NCI-H524 treated with DMSO at 0.1 percent for 48 hours (cell line): Measurements from ENCODE around the gene PXT1.

Source experiments
- DNase-seq: peaks from one replicate; lab custom pipeline; 2025; lab: John Stamatoyannopoulos, UW

The PXT1 gene

DNA sequence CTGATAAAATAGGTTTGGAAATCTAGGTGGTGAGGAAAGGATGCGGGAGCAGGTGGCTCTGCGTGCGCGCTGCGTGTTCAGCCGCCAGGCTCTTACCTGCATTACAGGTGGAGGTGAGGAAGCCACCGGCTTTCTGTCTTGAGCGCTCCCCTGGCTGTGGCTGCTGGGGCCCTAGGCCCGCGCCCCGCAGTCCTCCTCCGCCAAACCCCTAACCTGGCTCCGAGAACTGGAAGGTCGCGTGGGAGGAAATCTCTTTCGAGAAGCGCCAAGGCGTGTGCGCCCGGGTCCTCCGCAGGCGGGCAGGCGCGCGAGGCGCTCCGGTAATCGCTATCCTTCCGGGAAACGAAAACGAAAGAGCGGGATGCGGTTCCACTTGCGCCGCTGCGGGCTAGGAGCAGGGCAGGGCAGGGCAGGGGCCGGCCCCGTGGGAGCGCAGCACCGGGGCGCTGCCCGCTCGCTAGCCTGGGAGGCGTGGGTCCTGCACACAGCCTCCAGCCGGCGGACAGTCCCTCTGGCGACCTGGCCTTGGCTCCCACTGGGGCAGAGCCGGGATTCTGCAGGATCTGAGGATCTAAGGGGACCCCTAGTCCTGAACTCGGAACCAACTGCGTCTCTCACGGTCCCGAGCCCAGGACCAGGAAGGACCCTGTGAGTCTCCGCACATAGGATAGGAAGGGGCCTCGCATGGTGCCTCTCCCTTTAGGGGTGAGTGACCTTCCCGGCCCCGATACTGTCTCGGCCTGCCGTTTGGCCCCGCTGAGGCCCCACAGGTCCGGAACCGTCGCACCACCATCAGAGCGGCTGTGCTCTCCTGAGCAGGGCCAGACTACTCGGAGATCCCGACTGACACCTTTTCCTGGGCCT, 55.0 kb downstream of the PXT1 start, which contains the start of gene ETV7:
Gene ETV7 (minus strand): TSS at position 230 of the 864 bp plus-strand sequence. CDS start 128 bp downstream, at position 102.
- DNase-seq, result no peak

DNA sequence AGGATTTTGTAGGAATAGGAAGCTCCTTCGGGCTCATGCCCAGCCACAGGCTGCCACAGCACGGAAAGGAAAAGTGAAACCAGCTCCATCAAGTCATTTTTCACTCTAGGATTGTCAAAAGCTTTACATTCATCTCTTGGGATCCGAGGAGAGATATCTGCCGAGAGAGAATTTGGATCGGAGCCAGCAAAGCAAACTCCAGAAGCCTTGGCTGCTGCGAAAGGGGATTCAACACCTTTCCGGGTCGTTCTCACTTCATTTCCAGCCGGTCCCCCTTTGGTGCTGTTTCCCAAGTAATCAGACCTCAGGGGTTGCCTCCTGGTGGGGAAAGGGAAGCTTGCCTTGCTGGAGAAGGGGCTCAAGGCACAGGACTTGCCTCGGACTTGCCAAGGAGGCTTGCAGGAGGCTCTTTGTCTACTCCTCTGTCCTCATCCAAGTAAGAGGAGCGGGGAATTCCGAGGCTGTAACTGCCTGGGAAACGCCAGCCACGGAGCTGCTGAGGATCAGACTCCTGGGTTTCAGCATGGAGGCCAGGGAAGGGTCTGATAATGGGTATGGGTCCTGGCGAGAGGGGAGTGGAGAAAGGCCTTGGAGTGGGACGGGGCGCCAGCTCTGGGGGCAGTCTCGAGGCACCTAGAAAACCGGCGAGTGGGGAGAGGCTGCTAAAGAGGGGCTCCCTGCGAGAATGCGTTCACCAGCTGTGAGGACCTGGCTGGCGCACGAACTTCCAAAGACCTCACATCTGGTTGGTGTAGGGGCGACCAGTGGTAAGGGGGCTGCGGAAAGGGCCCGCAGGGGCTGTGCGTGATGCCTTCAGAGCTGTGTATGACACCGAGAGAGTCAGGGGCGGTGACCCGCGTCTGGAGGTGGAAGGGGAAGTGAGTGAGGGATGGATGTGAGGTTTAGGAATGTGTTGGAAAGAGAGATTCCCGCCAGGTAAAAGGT, 55.9 kb downstream of the PXT1 start:
- DNase-seq, result no peak

DNA sequence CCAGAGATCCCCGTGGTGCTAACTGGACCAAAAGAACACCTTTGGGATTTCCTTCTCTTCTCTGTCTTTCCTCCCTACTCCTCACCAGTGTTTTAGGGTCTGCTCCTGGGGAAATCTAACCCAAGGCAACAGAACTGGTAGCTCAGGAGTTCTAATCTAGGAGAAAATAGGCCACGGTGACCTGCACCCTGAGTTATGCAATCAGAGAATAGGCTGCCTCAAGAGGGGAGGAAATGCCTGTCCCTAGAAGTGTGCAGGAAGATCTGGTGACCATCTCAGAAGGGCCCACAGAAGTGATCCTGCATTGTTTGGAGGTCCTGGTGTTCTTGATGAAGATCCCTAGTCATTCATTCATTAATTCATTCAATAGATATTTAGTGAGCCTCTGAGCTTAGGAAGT, 58.6 kb downstream of the PXT1 start:
- no peak for DNase-seq

DNA sequence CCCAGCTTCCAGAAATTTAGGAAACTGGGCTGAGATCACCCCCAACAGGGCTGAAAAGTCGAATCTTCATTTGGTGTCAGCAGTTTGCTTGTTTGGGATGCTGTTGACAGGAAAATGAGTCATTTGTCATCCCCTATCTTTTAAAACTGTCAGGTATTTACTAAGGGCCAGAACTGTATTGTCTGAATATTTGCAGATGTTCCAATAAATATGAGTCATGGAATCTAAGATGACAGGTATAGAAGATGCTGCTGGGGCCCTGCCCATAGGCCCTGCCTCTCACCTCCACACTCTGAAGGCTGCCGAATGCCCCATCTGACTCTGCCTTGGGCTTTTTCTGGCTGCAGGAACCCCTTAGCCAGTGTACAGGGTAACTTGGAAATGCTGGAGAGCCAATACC, 59.0 kb downstream of the PXT1 start:
- no peak for DNase-seq

DNA sequence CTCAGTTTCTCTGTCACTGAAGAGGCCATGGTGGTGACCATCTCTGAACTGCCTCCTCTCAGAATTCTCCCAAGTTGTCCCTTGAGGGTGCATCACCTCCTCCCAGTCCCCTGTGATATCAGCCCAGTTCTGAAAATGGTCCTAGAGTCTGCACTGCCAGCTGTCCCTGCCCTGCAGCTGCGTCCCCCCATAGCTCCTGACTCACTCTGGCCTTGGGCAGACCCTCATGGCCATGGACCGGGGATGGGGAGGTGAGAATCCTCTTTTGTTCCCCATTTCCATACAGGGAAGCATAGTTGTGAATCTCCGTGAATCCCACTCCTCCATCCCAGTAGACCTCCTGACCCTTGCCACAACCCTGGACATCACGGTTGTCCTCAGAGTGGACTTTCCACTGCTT, 59.7 kb downstream of the PXT1 start:
- DNase-seq, result no peak

DNA sequence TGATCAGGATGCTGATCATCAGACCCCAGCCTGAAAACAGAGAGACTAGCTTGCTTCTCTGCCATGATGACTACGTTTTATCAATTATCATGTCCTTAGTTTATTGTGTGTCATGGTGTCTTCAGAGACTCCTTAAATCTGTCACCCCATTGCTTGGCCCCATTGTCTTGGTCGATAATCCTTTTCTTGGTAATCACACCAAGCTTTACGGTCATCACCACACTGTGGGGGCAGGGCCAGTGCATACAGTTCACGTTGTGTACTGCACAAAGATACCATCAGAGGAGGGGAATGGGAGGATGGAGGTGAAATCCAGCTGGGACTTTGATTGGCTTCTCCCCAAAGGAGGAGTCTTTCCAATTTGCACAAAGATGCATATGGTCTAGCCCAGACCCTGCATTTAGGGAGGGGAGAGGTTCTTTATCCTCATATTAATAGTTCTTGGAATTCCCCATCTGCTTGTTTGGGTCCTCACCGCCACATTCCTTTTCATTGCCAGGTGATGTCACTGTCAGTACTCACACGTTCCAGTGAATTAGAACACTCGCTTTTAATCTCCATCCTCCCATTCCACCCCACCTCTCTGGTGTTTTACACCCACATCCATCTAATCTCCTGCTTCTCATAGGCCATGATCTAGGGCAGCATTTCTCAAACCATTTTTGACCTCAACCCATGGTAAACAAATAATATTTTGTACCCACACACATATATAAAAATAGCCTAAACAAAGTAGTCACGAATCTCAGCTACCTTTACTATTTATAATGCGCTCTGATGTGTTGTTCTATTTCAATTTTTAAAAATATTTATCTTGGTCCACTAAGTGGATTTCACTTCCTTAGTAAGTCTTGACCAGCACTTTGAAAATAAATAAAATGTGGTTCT, 60.9 kb downstream of the PXT1 start:
- DNase-seq, result no peak

DNA sequence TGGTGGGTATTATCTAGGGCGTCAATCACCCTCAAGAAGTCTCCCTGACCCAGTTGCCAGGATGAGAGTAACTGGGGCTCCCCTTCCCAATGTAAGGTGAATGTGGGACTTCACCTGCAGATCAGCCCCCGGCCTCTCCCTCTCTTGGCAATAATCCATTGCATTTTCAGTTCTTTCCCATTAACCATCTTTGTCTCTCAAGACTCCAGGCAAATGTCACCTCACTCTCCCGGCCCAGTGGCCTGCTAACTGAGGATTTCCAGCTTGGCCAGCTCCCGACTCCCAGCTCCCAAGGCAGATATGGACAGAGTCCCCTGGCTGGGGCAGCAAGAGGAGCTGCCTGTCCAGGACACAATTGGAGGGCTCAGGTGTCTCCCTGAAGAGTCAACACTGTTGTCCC, 62.5 kb downstream of the PXT1 start:
- no peak for DNase-seq

DNA sequence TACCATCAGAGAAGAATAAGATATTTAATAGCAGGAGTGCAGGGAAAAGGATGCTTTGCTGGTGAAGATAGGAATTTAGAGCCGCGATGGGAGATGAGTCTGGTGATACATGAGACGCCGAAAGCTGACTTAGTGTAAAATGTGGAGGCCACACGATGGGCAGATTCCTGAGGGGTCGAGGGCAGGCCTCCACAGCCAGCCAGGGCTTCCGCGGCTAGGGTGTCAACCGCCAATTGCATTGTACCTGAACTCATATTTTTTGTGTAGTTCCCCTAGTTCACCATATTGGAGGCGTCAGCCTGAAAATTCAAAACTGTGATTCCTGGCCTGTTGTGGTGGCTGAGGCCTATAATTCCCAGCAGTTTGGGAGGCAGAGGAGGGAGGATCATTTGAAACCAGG, 63.7 kb downstream of the PXT1 start:
- no peak for DNase-seq

DNA sequence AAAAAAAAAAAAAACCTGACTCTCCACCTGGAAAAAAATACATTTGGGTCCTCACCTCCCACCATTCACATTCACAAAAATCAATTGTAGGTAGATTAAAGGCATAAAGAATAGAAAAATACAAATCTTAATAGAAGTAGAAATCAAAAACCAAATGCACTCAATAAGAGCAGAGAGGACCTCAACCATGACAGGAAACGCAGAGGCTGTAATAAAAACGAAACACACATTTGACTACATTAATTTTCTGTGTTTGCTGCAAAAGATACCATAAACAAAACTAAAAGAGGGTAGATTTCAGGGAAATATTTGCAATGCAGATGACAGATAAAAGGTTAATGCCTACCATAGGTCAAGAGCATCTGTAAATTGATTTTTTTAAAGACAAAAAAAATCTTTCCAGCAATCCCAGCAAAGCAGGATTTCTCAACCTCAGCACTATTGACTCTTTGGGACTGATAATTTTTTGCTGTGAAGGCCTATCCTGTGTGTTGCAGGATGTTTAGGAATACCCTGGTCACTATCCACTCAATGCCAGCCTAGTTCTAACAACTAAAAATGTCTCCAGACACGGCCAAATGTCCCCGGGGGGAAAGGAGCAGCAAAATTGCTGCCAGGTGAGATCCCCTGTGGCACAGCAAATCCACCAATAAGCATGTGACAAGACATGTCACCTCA, 64.3 kb downstream of the PXT1 start:
- no peak for DNase-seq

DNA sequence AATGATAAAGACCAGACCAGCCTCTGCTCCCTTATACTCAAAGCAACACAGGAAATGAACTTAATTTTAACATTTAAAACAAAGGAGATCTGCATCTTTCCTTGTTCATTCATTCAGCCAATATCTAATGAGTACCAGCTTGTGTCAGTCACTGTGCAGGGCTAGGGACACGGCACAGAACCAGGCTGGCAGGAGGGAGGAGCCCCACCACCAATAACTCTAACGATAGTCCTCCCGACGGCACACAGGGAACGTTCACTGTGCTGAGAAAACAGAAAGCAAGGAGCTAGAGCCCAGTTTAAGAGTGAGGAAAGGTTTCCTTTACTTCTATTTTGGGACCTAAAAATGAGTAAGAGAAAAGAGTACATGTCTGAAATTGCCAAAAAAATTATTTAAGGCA, 65.1 kb downstream of the PXT1 start:
- no peak for DNase-seq

DNA sequence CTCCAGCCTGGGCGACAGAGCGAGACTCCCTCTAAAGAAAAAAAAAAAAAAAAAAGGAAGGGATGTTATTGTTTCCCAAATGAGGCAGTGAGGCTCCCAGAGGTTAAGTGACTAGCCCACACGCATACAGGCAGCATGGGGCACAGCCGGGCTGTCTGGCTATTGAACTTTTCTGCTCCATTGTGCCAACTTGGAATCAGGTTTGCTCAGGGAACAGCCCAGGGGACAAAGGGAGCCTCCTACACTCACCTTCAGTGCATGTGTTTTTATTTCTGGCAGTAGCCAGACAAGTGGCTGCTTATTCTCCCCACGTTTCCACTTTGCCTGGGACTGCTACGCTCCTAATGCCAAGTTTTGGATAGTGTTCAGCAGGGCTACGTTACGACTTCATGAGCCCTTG, 65.9 kb downstream of the PXT1 start:
- DNase-seq, result no peak

DNA sequence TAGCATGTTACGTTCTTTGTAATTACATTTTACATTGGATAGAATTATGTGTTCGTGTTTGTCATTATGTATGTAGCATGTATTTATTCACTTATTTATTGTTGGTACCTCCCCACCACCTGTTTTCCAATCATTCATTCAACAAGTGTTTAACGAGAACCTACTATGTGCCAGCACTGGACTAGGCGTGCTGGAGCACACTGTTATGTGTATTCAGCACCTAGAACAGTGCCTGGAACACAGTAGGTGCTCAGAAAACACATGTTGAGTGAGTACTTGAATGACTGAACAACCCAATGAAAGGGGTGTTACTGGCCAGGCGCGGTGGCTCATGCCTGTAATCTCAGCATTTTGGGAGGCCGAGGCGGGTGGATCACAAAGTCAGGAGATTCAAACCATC, 66.5 kb downstream of the PXT1 start:
- DNase-seq, result no peak

DNA sequence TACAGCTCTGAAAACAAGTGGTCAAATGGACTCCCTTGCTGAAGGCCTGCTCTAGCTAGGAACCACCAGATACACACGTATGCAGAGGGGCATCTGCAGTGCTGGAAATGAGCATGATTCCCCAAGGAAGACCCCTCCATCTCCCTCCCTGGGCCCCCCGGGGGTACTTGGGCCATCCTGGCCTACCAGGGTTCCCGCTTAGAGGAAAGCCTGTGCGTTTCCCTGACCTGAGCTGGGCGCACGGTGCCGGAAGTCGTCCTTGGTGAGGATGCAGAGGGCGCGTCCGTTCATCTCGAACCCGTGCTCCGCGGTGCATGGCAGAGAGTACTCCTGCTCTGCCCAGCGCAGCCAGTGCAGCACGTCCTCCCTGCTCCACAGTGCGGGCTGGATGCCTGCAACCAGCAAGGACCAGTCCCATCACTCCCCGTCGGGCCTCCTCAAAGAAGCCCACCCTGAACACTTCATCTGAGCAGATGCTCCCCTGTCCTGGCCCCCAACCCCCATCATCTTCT, 67.0 kb downstream of the PXT1 start:
- DNase-seq, result no peak

DNA sequence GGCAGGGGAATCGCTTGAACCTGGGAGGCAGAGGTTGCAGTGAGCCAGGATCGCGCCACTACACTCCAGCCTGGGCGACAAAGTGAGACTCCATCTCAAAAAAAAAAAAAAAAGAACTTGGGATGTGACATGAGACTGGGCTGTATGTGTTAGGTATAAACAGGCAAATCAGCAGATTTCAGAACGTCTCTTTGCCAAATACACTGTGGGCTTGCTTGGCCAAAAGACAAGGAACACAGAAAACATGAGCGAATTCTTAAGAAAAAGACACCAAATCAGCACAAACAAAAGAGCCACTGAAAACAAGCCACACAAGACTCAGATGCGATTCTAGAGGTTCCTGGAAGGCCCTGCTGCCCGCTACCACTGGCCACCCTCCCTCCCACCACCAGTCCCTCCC, 67.7 kb downstream of the PXT1 start:
- no peak for DNase-seq

DNA sequence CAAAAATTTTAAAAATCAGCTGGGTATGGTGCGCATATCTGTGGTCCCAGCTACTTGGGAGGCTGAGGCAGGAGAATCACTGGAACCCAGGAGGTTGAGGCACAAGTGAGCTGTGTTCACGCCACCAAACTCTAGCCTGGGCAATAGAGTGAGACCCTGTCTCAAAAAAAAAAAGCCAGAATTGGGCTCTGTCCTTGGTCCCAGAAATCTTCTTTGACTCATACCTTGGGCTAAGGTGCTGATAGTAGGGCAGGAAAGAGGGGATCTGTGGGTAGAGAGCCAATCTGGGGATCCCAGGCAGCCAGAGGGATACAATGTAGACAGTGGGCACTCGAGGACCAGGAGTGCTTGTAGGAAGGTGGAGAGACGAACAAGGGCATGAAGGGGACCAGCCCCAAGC, 68.5 kb downstream of the PXT1 start:
- no peak for DNase-seq

DNA sequence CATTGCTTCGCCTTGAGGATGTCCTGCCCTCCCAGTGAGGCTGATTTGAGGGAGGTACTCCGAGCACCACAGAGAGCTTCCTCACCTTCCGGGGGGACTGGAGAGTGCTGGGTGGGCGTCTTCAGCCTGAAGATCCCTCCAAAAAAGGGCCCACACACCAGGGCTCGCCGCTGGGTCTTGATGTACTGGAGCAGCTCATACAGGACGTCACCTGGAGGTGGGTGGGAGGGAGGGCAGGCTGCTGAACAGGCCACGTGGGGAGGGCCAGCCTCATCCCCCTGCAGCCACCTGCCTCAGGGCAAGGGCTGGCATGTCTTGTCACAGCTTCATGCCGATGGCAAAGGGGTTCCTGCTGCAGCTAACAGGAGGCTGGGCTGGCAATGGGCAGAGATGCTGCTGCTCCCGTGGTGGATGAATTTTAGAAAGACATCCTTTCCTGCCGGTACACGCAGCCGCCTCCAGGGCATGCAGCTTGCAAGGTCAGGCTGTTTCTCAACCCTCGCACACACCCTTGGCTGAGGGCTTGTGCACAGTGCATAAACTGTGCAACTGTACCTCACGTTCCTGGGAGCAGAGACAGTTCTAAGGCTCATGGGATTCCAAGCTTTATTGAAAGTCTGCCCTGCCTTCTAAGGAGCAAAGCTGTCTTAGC, 69.2 kb downstream of the PXT1 start:
- no peak for DNase-seq

DNA sequence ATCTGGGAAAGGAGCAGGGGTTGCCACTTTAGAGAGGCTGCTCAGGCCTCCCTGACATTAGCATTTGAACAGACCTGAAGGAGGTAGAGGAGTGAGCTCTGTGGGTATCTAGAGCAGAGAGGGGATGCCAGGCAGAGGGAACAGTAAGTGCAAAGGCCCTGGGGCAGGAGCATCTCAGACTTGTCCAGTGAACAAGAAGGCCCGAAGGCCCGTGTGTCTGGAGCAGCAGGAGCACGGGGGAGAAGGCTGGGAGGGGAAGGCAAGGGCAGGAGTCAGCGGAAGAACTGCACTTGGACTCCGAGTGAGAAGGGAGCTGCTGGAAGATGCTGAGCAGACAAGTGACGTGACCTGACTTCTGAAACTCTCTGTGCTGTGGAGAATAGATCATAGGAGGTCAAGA, 70.6 kb downstream of the PXT1 start:
- no peak for DNase-seq

DNA sequence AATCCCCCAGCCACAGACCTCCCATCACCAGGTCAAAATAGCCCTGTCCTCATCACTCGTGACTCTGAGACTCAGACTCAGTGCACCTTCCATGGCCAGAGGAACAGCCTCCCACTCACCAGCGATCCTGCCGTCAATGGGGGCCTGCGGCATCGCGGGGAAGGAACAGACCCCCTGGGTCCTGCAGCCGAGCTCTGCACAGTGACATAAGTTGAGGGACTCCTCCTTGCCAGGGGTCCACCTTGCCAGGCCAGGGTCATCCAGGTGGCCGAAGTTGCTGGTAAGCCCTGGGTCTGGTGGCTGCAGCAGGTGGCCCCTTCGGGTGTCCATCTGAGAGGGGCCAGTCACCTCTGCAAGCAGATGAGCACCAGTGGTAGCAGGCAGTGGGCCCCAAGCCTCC, 71.4 kb downstream of the PXT1 start:
- no peak for DNase-seq

DNA sequence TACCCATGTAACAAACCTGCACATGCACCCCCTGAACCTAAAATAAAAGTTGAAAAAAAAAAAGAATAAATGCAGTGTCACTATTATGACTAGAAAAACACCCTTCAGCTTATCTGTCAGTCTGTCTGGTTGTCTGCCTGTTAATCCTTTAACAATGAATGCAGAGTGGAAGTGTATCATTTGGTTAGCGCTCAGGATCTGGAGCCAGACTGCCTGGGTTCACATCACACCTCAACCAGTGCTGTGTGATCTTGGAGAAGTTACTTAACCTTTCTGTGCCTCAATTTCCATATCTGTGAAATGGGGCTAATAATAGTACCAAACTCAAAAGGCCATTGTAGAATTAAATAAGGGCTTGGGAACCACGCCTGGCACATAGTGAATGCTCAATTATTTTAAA, 72.0 kb downstream of the PXT1 start:
- DNase-seq, result no peak
